ENCODE measurements around the gene ANTXRL. TPM values are rescaled to one million over a fixed set of nuclear protein-coding genes. Genes with fewer than 3 reads are reported as not detected.
"Not testable (repeated sequence)": the region's sequence is repeated elsewhere in the genome, so short reads cannot be mapped to it uniquely, and the experiment has no call there.

The ANTXRL gene
- total RNA-seq, 1 experiment from 2014 or later = not detected

DNA sequence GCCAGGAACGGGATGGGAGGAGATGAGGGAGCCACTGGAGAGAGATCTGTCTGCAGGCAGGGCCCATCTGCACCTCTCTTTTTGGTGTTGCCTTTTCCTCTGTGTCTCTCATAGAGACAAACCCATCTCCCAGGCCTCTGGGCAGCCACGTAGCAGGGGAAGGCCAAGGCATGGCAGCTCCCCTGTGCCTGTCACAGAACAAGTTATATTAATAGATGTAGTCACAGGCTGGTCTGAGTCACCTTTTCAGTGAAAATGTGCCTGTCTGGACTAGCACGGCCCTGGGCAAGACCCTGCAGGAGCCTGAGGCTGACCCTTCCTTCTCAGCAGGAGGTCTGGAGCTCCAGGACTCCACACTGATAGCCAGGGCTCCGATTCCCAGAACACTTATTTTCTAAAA, 90.9 kb downstream of the ANTXRL start:
- H3K9me3 Mint-ChIP-seq (ENCODE audit: low read depth, unreplicated experiment); CTCF ChIA-PET; H3K27me3 Mint-ChIP-seq (ENCODE audit: unreplicated experiment); H3K36me3 Mint-ChIP-seq (ENCODE audit: insufficient read depth, unreplicated experiment); H3K4me1 Mint-ChIP-seq (ENCODE audit: low read depth, unreplicated experiment); DNase-seq; H3K4me3 Mint-ChIP-seq (ENCODE audit: low read depth, unreplicated experiment); intact Hi-C loops (cut with micrococcal nuclease; ENCODE audit: unreplicated experiment); BruUV-seq (replicated peaks); H3K27ac Mint-ChIP-seq (ENCODE audit: unreplicated experiment): not testable (repeated sequence)

DNA sequence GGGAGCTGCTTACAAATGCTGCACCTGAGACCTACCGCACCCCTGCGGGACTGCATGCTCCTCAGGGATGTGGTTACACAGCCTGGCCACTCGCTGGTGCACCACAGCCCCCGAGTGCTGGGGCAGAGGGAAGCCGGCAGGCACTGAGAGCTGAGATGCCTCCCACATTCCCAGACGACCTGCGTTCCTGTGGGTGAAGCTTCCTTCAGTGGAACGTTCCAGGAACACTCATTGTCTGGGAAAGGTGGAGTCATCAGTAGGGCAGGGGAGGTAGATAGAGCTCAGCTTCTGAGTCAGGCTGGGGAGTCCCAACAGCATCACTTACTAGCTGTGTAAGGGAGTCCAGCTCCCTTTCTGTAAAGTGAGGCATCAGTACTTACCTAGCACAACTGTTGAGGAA, 91.3 kb downstream of the ANTXRL start:
- H3K36me3 Mint-ChIP-seq (ENCODE audit: insufficient read depth, unreplicated experiment); intact Hi-C loops (cut with micrococcal nuclease; ENCODE audit: unreplicated experiment); H3K9me3 Mint-ChIP-seq (ENCODE audit: low read depth, unreplicated experiment); CTCF ChIA-PET; H3K4me1 Mint-ChIP-seq (ENCODE audit: low read depth, unreplicated experiment); H3K27me3 Mint-ChIP-seq (ENCODE audit: unreplicated experiment); BruUV-seq (replicated peaks); H3K4me3 Mint-ChIP-seq (ENCODE audit: low read depth, unreplicated experiment); H3K27ac Mint-ChIP-seq (ENCODE audit: unreplicated experiment): not testable (repeated sequence)
- DNase-seq = peak; percentile 51

DNA sequence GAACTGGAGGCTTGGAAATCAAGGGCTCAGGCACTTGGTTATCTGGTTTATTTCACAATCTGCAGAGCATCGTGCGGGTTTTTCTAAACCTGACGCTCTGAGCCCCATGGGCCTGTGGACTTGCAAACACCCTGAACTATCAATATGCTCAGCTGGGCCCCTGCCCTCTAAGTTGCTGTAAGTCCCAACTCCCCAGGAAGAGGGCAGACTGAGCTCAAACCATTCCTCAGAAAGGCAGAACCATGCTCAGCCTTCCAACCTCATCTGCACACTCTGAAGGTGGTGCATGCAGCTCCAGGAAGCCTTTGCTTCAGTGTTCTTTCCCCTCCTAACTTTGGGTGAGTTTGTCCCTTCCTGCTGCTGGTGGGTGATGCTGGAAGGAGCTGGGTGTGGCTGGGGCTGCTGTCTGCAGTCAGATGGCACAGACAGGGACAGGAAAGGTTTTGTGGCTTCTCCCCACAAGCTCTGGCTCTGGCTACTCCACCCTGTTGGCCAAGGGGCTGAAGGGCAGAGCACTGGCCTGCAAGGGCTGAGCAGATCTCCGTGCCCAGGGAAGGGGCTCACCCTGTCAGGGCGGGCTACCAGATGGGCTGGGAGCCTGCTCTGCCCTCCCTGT, 92.5 kb downstream of the ANTXRL start:
- CTCF ChIA-PET; H3K4me3 Mint-ChIP-seq (ENCODE audit: low read depth, unreplicated experiment); H3K9me3 Mint-ChIP-seq (ENCODE audit: low read depth, unreplicated experiment); intact Hi-C loops (cut with micrococcal nuclease; ENCODE audit: unreplicated experiment); DNase-seq; BruUV-seq (replicated peaks); H3K27me3 Mint-ChIP-seq (ENCODE audit: unreplicated experiment); H3K4me1 Mint-ChIP-seq (ENCODE audit: low read depth, unreplicated experiment); H3K36me3 Mint-ChIP-seq (ENCODE audit: insufficient read depth, unreplicated experiment); H3K27ac Mint-ChIP-seq (ENCODE audit: unreplicated experiment): not testable (repeated sequence)

Other genes with a start within 250 kb of the ANTXRL start
- 2.4 and 7.4 TPM in 2 replicates for gene MSMB, start 240.7 kb upstream of the ANTXRL start, total RNA-seq (2022)
- gene ANXA8L1, start 88.8 kb downstream of the ANTXRL start, total RNA-seq (2022) = 0.56 and 0.57 TPM in 2 replicates
- not detected in 2 replicates for gene NPY4R, start 179.0 kb downstream of the ANTXRL start, total RNA-seq (2022)